SK-N-SH (cell line): Measurements from ENCODE around the gene ABCF1.

Experiments
- EZH2phosphoT487 ChIP-seq: fragments of 200-600 bp; sonication (generic); IDR thresholded peaks from 2 replicates; pipeline ENCODE4 v1.6.1; 2017; ENCODE audit warnings: low read depth, mixed run types, mild to moderate bottlenecking, antibody characterized with exemption, moderate library complexity, borderline replicate concordance
- MXI1 ChIP-seq: IDR thresholded peaks from 2 replicates; pipeline ENCODE4 v1.6.1; 2012; ENCODE audit warnings: mild to moderate bottlenecking, low read depth, low read length, improper control_type of control experiment
- PBX3 ChIP-seq: IDR thresholded peaks from 2 replicates; pipeline ENCODE4; 2012
- POLR2AphosphoS5 ChIP-seq: IDR thresholded peaks from 2 replicates; pipeline ENCODE4 v1.6.1; 2012; ENCODE audit warnings: low read depth, low read length
- RAD21 ChIP-seq: IDR thresholded peaks from 2 replicates; pipeline ENCODE4 v1.6.1; 2012; ENCODE audit warnings: mild to moderate bottlenecking, low read length
- REST ChIP-seq: IDR thresholded peaks from 2 replicates; pipeline ENCODE4 v1.6.1; 2012; ENCODE audit warnings: mild to moderate bottlenecking, low read depth, low read length, moderate library complexity
- RFX5 ChIP-seq: IDR thresholded peaks from 2 replicates; pipeline ENCODE4 v1.6.1; 2012; ENCODE audit warnings: mild to moderate bottlenecking, improper control_type of control experiment, low read length
- RXRA ChIP-seq: IDR thresholded peaks from 2 replicates; pipeline ENCODE4 v1.4.0; 2012; ENCODE audit warnings: low read depth, mild to moderate bottlenecking, borderline replicate concordance
- YY1 ChIP-seq: IDR thresholded peaks from 2 replicates; pipeline ENCODE4 v1.4.0; 2012; ENCODE audit warnings: low read depth, mild to moderate bottlenecking
- TF ChIP-seq, protein P1 (sequence below): fragments of 200-600 bp; sonication (generic); IDR thresholded peaks from 2 replicates; pipeline ENCODE4 v1.6.1; 2017; ENCODE audit warnings: antibody characterized with exemption, mild to moderate bottlenecking, moderate library complexity
- TF ChIP-seq, protein P2 (sequence below): IDR thresholded peaks from 2 replicates; pipeline ENCODE4 v1.4.0; 2012; ENCODE audit warnings: low read depth, borderline replicate concordance

- no peak for TF ChIP-seq REST
- TF ChIP-seq, protein P1, sequence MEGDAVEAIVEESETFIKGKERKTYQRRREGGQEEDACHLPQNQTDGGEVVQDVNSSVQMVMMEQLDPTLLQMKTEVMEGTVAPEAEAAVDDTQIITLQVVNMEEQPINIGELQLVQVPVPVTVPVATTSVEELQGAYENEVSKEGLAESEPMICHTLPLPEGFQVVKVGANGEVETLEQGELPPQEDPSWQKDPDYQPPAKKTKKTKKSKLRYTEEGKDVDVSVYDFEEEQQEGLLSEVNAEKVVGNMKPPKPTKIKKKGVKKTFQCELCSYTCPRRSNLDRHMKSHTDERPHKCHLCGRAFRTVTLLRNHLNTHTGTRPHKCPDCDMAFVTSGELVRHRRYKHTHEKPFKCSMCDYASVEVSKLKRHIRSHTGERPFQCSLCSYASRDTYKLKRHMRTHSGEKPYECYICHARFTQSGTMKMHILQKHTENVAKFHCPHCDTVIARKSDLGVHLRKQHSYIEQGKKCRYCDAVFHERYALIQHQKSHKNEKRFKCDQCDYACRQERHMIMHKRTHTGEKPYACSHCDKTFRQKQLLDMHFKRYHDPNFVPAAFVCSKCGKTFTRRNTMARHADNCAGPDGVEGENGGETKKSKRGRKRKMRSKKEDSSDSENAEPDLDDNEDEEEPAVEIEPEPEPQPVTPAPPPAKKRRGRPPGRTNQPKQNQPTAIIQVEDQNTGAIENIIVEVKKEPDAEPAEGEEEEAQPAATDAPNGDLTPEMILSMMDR = no peak
- no peak for TF ChIP-seq POLR2AphosphoS5
- no peak for TF ChIP-seq RFX5
- TF ChIP-seq RXRA = no peak
- TF ChIP-seq YY1 = no peak
- no peak for TF ChIP-seq RAD21
- TF ChIP-seq, protein P2, sequence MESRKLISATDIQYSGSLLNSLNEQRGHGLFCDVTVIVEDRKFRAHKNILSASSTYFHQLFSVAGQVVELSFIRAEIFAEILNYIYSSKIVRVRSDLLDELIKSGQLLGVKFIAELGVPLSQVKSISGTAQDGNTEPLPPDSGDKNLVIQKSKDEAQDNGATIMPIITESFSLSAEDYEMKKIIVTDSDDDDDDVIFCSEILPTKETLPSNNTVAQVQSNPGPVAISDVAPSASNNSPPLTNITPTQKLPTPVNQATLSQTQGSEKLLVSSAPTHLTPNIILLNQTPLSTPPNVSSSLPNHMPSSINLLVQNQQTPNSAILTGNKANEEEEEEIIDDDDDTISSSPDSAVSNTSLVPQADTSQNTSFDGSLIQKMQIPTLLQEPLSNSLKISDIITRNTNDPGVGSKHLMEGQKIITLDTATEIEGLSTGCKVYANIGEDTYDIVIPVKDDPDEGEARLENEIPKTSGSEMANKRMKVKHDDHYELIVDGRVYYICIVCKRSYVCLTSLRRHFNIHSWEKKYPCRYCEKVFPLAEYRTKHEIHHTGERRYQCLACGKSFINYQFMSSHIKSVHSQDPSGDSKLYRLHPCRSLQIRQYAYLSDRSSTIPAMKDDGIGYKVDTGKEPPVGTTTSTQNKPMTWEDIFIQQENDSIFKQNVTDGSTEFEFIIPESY = no peak
- no peak for TF ChIP-seq MXI1
- TF ChIP-seq EZH2phosphoT487 = no peak
- TF ChIP-seq PBX3 = no peak
Observed at GRCh38 chr6:30591008-30591407, 19.8 kb downstream of the ABCF1 start.
